AG08396 (cell line): ENCODE data around the gene ZDHHC20.
"Not testable (repeated sequence)": the region's sequence is repeated elsewhere in the genome, so short reads cannot be mapped to it uniquely, and the experiment has no call there.

ENCODE experiments used
- DNase-seq: peaks from one replicate; pipeline ENCODE4 v3.0.0; 2012; ENCODE audit warnings: low spot score, mixed read lengths

Gene ZDHHC20

GRCh38 chr13:21435687-21436151 lies 23.4 kb downstream of the ZDHHC20 start:
- peak; percentile 75 for DNase-seq

GRCh38 chr13:21435231-21435630 lies 23.9 kb downstream of the ZDHHC20 start:
- no peak for DNase-seq

GRCh38 chr13:21434588-21434987 lies 24.5 kb downstream of the ZDHHC20 start:
- DNase-seq, result no peak

- no peak for DNase-seq
Measured at GRCh38 chr13:21429211-21429610, 29.9 kb downstream of the ZDHHC20 start.

GRCh38 chr13:21427741-21428140 lies 31.4 kb downstream of the ZDHHC20 start:
- DNase-seq, result no peak

- no peak for DNase-seq
Measured at GRCh38 chr13:21426238-21426637, 32.9 kb downstream of the ZDHHC20 start.

GRCh38 chr13:21420706-21421105 lies 38.4 kb downstream of the ZDHHC20 start:
- DNase-seq, result no peak

GRCh38 chr13:21413013-21413412 lies 46.1 kb downstream of the ZDHHC20 start:
- no peak for DNase-seq

GRCh38 chr13:21410453-21410852 lies 48.6 kb downstream of the ZDHHC20 start:
- not testable (repeated sequence) for DNase-seq

GRCh38 chr13:21405309-21405708 lies 53.8 kb downstream of the ZDHHC20 start:
- DNase-seq, result no peak

- DNase-seq, result no peak
Measured at GRCh38 chr13:21402586-21403307, 56.4 kb downstream of the ZDHHC20 start.

- no peak for DNase-seq
Measured at GRCh38 chr13:21399741-21400140, 59.4 kb downstream of the ZDHHC20 start.

GRCh38 chr13:21395953-21396352 lies 63.1 kb downstream of the ZDHHC20 start:
- no peak for DNase-seq

GRCh38 chr13:21389124-21389523 lies 70.0 kb downstream of the ZDHHC20 start:
- no peak for DNase-seq

- DNase-seq, result no peak
Measured at GRCh38 chr13:21385710-21386109, 73.4 kb downstream of the ZDHHC20 start.

- no peak for DNase-seq
Measured at GRCh38 chr13:21383090-21383489, 76.0 kb downstream of the ZDHHC20 start.

- not testable (repeated sequence) for DNase-seq
Measured at GRCh38 chr13:21376998-21377985, 81.8 kb downstream of the ZDHHC20 start.

- no peak for DNase-seq
Measured at GRCh38 chr13:21372530-21372929, 86.6 kb downstream of the ZDHHC20 start.

GRCh38 chr13:21371011-21371410 lies 88.1 kb downstream of the ZDHHC20 start:
- DNase-seq, result no peak

- DNase-seq, result no peak
Measured at GRCh38 chr13:21365574-21365973, 93.5 kb downstream of the ZDHHC20 start.

- no peak for DNase-seq
Measured at GRCh38 chr13:21364916-21365315, 94.2 kb downstream of the ZDHHC20 start.

- no peak for DNase-seq
Measured at GRCh38 chr13:21364357-21364756, 94.7 kb downstream of the ZDHHC20 start.

- no peak for DNase-seq
Measured at GRCh38 chr13:21362741-21363140, 96.4 kb downstream of the ZDHHC20 start.
